ENCODE measurements around the gene ACP2.
"Not testable (repeated sequence)": the region's sequence is repeated elsewhere in the genome, so short reads cannot be mapped to it uniquely, and the experiment has no call there.

ACP2 gene

DNA sequence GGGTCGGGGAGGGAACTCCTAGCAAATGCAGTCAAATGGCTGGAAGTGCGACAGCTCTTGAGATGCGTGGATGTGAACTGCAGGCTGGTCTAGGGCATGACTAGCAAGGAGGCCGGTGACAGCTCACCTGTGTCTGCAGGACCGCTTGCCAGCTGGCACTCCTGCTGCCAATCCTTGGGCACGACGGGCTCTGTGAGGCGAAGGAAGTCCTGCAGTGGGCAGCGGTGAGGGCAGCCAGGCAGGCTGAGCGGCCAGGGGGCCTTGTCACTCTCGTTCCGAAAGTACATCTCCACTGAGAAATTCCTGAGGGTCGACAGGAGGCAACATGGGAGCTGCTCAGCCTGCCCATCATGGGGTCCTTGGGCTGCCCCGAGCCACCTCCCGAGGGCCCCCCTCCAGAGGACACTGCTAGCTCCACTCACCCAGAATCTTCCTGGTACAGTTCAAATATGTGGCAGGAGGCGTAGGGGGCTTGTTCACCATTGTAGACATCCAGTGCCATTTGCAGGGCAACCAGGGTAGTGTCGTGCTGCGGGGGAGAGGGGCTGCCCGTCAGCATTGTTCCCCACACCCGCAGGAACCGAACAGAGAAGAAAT, 5.9 kb downstream of the ACP2 start:
- DNase-seq (ENCODE audit: low read depth in 2 of 2) = no peak

DNA sequence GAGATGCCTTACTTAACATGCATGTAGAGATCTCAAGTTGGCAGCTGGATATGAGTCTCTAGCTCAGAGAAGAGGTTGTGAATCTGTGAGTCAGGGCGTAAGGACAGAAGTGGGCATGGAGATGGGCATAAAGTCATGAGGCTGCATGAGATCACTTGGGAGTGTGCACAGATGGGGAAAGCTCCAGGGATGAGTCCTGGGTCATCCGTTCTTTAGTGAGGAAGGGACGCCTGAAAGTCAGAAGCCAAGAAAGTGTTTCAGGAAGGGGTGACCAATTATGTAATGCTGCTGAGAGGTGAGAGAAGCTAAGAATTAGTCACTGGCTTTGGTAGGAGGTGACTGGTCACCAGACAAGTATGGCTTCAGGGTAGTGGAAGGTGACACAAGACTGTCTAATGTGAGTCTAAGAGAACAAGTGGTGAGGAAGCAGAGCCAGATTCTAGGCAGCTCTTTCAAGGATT, 6.7 kb downstream of the ACP2 start:
- no peak for DNase-seq (ENCODE audit: low read depth in 2 of 2)

DNA sequence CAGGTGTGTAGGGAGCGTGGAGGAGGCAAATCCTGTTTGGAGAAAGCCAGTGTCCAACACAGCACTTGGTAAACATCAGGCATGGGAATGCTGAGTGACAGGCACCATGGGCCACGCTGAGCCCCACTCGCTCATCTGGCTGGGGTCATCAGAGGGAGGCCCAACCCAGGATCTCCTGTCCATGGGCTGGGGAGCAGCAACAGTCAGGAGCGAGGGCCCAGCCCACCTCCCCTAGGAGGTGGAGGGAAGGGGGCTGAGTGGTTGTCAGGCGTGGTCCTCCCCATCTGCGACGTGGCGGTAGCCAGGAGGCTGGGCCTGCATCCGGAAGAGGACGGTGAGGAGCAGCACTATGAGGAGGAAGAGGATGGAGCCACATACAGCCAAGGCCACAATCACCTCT, 8.8 kb downstream of the ACP2 start:
- DNase-seq (ENCODE audit: low read depth in 2 of 2) = no peak

DNA sequence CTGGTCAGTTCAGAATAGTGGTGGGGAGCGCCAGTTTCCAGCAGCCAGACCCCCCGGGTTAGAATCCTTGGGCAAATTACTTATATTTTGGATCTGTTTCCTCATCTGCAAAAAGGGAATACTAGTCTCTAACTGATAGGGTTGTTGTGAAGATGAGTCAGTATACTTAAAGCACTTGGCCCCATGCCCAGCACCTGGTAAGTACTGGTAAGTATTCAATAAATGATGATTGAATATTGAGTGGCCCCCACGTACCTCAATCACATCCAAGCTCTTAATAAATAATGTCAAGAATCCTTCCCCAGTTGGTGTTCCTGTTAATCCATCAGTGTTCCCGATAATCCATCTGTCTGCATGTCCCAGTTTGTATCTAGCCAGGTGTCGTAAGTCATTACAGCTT, 12.1 kb downstream of the ACP2 start:
- no peak for DNase-seq (ENCODE audit: low read depth in 2 of 2)

DNA sequence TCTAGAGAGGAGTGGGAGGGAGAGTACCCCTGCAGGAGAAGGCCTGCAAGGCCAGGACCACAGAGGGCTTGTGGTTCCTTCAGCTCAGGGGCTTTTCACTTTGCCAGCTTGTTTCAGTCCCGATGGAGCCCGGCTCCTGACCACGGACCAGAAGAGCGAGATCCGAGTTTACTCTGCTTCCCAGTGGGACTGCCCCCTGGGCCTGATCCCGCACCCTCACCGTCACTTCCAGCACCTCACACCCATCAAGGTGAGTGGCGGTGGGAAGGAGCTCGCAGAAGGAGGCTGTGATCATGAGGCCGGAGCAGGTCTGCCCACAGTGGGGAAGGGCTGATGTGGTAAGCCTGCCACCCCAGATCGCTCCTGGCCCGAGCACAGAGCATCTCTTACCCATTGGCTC, 13.5 kb downstream of the ACP2 start:
- DNase-seq (ENCODE audit: low read depth in 2 of 2) = no peak

DNA sequence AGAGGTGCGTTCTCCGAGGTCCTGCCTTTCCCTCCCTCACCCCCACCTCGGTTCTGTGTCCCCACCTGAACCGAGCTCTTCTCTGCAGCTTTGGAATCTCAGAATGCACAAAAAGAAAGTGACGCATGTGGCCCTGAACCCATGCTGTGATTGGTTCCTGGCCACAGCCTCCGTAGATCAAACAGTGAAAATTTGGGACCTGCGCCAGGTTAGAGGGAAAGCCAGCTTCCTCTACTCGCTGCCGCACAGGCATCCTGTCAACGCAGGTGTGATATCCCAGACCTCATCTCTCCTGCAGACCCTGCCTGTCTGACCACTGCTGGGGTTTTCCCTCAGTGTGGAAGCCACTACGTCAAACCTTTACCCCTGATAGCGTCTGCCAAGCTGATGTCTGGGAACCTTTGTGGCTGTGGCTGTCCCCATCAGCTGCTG, 13.9 kb downstream of the ACP2 start:
- DNase-seq (ENCODE audit: low read depth in 2 of 2) = no peak

DNA sequence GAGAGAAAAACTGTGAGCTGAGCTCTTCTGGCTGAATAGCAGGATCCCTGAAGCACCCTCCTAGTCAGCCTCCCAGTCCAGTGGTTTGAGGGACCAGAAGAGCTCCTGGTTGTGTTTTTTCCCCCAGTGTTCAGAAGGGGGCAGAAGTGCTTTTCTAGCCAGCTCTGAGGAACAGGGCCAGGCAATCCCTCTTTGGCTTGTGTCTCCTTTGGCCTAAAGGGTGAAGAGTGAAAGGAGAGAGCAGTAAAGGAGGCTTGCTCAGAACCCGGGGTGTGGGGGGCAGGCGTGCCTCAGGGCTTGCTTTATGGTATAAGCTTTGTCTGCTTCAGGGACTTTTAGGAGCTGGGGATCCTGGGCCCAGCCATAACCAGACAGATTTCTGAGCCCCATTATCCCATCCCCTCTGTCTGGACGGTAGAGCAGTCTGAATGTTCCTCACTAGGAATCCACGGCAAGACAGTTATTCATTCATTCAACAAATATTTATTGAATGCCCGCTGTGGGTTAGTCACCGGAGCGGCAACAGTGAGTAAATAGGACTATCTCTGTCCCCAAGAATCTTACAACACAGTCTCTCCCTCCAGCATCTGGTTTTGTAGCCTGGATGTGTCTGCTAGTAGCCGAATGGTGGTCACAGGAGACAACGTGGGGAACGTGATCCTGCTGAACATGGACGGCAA, 14.5 kb downstream of the ACP2 start:
- DNase-seq (ENCODE audit: low read depth in 2 of 2) = no peak

DNA sequence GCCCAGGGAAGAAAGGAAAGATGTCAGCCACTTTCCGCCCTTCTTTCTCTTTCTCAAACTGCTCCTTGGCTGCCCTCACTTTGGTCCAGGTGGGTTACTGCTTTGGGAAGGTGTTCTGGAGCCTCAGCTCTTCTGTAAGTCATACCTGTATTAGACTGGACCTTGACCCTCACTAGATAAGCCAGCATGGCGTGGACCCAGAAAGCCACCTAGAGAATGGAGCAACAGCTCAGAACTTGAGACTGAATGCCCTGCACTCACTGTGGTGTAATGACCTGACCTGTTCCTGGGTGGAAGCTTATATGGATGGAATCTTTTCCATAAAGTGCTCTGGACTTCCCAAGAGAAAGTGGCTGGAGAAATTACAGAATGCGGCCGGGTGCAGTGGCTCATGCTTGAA, 15.6 kb downstream of the ACP2 start:
- DNase-seq (ENCODE audit: low read depth in 2 of 2) = no peak

DNA sequence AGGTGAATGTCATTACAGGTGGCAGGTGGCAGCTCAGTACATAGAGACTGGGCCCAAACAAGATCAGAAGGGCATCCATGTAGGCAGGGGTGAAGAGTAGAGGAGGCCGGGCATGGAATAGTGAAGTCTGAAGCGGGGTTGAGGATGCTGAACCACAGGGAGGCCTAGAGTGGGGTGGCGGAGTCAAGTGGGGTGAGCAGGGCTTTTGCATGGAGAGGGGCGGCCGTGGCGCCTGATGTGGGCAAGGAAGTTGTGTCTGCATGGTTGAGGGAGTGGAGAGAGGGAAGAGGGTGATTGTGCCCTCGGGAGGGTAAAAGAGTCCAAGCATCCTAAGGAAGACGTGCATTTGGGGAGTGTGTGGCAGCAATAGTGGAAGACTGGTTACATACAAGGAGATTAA, 19.5 kb downstream of the ACP2 start:
- DNase-seq (ENCODE audit: low read depth in 2 of 2) = no peak

DNA sequence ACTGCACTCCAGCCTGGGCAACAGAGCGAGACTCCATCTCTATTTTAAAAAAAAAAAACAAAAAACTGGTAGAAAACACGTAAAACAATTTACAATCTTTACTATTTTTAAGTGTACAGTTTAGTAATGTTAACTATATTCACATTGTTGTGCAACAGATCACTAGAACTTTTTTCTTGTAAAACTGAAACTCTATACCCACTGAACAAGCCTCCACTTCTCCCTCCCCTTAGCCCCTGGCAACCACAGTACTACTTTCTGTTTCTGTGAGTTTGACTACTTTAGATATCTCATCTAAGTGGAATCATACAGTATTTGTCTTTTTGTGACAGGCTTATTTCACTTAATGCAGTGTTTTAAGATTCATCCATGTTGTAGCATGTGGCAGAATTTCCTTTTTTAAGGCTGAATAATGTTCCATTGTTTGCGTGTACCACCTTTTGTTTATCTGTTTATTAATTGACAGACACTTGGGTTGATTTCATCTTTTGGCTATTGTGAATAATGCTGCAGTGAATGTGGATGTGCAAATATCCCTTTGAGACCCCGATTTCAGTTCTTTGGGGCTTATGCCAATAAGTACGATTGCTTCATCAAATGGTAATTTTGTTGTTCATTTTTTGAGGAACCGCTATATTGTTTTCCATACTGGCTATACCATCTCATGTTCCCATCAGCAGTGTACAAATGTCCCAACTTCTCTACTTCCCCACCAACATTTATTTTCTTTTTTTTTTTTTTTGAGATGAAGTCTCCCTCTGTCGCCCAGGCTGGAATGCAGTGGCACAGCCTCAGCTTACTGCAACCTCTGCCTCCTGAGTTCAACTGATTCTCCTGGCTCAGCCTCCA, 22.8 kb downstream of the ACP2 start:
- no peak for DNase-seq (ENCODE audit: low read depth in 2 of 2)

DNA sequence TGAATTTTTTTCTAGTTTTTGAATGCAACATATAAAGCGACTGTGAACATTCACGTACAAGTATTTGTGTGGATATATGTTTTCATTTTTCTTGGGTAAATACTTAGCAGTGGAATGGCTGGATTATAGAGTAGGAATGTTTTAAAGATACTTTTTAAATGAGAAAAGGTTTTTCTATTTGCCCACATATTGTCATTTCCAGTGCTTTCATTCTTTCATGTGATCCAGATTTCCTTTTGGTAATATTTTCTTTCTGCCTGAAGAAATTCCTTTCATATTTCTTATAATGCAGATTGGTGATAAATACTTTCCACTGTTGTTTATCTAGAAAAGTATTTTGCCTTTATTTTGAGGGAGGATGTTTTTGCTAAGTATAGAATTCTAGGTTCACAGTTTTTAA, 25.9 kb downstream of the ACP2 start:
- DNase-seq (ENCODE audit: low read depth in 2 of 2) = no peak

DNA sequence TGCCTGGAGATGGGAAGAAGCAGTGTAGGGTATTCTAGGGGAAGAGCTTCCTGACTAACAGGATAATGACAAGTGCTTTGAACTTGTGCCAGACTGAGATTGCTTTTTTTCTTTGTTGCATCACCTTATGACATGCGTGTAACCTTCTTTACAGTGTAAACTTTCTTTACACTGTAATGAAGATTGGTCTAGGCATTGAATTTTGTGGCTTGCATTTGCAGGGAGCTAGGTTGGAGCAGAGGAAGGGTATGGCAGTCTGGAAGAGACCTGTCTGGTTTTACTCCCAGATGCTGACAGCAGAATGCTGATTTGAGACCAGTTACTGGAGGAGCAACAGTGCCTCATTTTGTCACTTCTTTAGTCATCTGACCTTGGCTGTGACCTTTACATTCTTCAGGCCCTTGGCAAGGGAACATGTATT, 28.2 kb downstream of the ACP2 start:
- DNase-seq (ENCODE audit: low read depth in 2 of 2) = no peak

DNA sequence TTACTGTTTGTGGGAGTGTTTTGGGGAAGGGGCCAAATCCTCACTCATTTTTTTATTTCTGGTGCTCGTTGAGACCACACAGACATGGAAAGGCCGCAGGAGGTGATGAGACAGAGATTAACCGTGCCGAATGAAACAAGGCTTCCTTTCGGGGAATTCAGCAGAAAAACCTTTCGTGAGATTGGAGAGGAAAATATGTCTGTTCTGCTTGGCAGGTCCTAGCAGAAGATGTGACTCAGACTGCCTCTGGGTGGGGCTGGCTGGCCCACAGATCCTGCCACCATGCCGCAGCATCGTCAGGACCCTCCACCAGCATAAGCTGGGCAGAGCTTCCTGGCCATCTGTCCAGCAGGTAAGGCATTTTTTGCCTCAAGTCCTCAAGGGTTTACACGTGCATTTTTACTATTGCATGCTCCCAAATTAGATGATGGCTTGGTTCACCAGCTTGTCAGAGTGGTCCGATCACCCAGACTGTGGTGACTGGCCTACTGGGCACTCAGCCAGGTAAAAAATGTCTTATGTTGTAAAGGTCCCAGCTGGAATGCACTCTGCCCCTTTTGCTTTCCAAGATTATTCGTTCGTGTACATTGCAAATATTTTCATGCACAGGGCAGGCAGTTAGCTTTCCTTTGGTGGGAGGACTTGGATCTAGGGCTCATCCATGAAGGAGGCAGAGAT, 32.4 kb downstream of the ACP2 start:
- DNase-seq (ENCODE audit: low read depth in 2 of 2) = peak; percentile 52 to 58

DNA sequence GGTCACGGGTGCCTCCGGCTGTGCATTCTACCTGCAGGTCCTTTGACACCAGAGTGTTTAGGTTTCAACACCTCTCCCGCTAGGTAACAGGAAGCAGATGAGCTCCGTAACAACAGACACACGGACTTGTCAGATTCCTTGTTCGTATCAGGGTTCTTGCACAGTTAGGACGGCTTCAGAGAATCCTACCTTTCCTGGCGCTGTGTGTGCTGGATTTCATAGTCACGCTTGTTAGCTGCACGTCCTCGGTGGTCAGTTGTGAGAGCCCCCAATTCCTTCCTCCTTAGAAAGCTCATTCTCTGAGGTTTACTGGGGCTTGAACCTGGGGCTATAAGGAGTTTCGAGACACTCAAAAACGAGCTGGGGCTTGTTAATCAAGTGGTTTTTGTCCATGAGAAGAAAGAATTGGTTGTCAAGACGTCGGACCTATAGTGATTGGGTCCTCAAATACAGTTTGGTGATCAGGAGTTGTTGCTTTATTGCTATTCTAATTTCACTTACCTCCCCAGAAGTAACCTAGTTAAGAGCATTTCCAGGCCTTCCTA, 33.2 kb downstream of the ACP2 start:
- no peak for DNase-seq (ENCODE audit: low read depth in 2 of 2)

DNA sequence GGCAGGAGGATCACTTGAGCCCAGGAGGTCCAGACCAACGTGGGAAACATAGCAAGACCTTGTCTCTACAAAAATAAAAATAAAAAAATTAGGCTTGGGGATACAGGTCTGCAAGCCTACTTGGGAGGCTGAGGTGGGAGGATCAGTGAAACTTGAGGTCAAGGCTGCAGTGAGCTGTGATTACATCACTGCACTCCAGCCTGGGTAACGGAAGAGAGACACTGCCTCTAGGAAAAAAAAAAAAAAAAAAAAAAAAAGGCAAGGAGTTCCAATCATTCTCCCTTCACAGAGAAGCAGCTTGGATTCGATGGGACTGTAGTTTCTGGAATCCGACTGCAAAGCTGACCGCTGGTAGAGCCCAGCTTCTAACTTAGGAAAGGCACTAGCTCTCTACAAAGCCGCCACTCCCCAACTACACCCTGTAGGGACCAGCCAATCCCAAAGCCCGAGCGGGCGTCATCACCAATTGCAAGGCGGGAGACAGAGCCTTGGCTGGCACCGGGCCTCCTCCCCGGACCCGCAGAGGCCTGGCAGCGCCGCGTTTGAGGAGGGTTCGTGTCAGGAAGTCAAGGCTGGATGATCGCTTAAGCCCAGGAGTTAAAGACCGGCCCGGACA, 34.6 kb downstream of the ACP2 start:
- peak; percentile 69 to 79 for DNase-seq (ENCODE audit: low read depth in 2 of 2)

DNA sequence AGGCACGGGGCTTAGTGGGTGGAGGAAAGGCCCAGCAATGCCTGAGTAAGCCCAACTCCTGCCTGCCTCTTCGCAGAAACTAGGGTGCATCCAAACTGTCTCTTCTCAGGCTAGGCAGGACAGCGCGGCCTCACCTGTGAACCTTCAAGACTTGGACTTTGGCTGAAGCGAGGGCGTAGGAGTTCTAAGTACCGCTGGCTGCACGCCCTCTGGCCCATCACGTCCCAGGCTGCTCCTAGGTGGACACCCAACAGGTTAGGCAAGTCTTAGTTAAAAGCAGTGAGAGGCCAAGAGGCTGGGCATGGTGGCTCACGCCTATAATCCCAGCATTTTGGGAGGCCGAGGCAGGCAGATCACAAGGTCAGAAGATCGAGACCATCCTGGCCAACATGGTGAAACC, 35.7 kb downstream of the ACP2 start:
- DNase-seq (ENCODE audit: low read depth in 2 of 2) = no peak

DNA sequence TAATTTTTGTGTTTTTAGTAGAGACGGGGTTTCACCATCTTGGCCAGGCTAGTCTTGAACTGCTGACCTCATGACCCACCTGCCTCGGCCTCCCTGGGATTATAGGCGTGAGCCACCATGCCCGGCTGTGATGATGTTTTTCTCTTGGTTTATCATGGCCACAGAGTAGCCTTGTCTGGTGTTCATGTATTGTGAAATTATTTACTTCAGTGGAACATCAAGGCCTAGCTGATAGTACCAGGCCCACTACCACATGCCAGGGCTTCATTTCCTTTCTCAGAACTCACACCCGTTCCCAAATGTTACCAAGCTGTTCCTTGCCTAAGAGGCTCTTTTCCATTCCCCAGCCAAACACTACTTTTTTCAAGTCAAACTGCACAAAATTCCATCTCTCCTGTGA, 40.0 kb downstream of the ACP2 start:
- DNase-seq (ENCODE audit: low read depth in 2 of 2) = no peak

DNA sequence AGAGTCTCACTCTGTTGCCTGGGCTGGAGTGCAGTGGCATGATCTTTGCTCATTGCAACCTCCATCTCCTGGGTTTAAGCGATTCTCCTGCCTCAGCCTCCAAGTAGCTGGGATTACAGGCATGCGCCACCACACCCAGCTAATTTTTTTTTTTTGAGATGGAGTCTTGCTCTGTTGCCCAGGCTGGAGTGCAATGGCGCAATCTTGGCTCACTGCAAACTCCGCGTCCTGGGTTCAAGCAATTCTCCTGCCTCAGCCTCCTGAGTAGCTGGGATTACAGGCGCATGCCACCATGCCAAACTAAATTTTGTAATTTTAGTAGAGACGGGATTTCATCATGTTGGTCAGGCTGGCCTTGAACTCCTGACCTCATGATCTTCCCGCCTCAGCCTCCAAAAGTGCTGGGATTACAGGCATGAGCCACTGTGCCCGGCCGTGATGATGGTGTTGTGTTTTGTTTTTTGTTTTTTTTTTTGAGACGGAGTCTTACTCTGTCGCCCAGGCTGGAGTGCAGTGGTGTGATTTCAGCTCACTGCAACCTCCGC, 40.5 kb downstream of the ACP2 start:
- DNase-seq (ENCODE audit: low read depth in 2 of 2) = not testable (repeated sequence)

DNA sequence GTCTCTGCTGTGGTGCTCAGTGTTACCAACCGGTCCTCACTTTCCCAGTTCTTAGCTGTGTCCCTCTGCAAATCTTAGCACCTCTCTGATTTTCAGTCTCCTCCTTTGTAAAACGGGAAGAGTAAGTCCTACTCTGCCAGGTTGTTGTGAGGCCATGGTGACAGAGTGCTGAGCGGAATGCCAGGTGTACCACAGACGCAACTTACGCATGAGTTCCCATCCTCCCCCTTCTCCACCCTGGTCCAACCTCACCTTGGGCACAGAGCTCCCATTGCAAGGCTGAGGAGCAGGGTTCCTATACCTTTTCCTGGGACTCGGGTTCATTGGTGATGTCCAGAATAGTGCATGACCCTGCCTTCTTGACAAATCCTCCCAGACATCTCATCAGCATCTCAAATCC, 41.2 kb downstream of the ACP2 start:
- no peak for DNase-seq (ENCODE audit: low read depth in 2 of 2)

DNA sequence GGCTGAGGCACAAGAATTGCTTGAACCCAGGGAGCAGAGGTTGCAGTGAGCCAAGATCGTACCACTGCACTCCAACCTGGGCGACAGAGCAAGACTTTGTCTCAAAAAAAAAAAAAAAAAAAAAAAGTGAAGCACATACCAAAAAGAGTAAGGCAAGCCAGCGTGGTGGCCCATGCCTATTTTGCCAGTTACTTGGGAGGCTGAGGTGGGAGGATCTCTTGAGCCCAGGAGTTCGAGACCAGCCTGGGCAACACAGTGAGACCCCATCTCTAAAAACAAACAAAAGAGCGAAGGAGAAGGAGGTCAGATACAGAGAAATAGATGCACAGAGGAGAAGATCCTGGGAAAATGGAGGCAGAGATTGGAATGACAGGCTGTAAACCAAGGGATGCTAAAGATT, 42.0 kb downstream of the ACP2 start:
- DNase-seq (ENCODE audit: low read depth in 2 of 2) = not testable (repeated sequence)

DNA sequence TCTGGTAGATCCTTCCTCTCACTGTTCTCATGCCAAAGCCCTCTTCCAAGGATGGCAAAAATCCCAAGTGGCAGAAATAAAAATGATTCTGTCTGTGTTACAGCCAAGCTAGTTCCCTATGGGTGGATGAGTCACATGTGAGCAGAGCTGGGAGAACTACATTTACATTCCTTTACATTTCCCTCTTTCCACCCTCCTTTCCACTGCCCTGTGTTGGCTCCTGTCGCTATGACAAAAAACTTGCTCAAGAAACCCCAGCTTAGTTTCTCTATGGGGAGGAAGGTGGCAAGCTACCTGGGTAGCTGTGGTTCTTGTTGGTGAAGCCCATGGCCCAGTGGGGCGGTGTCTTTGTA, 44.0 kb downstream of the ACP2 start:
- no peak for DNase-seq (ENCODE audit: low read depth in 2 of 2)

Measured in stimulated activated CD8-positive, alpha-beta memory T cell treated with anti-CD3 and anti-CD28 coated beads, Interleukin-2, amount 100 ng/mL, for 48 hours (primary cell).